Lower lobe of right lung (tissue), 2 donors: ENCODE results near the gene PPA2. TPM values are rescaled to one million over a fixed set of nuclear protein-coding genes. Genes with fewer than 3 reads are reported as not detected.

Experiments
- ATAC-seq, 2 donors: fragments of 200-7000 bp; cut with Tn5 transposase; one replicate each; pipeline ENCODE4 v1.9.1; 2020 to 2022; ENCODE audit warnings: mild to moderate bottlenecking in 2 of 2, moderate library complexity in 2 of 2
- DNase-seq: peaks from one replicate; pipeline ENCODE4 v3.0.0-alpha.2; 2020
- H3K27ac ChIP-seq: fragments of 200-600 bp; one replicate; pipeline ENCODE4 v1.8.0; 2022
- H3K27me3 ChIP-seq: fragments of 200-600 bp; one replicate; pipeline ENCODE4 v1.8.0; 2022; ENCODE audit warnings: low read depth
- H3K36me3 ChIP-seq: fragments of 200-600 bp; one replicate; pipeline ENCODE4 v1.8.0; 2022; ENCODE audit warnings: mild to moderate bottlenecking
- H3K4me1 ChIP-seq: fragments of 200-600 bp; one replicate; pipeline ENCODE4 v1.8.0; 2022
- H3K4me3 ChIP-seq: fragments of 200-600 bp; one replicate; pipeline ENCODE4 v1.8.0; 2022; ENCODE audit warnings: mild to moderate bottlenecking
- H3K9me3 ChIP-seq: fragments of 200-600 bp; one replicate; pipeline ENCODE4 v1.8.0; 2022
- CTCF ChIP-seq: fragments of 200-600 bp; IDR thresholded peaks from one replicate; pipeline ENCODE4 v1.8.0; 2022; ENCODE audit warnings: antibody characterized with exemption, mild to moderate bottlenecking
- intact Hi-C: fragments of 100-400 bp; cut with DNase I; formaldehyde crosslinking; loops from one replicate; pipeline ENCODE4 v1.11.0; 2022
- total RNA-seq: library from RNA; stranded (reverse); fragmentation: NEBNext Ultra II Directional; extraction: Animal tissue kit (Norgen Biotek cat#: 25700); gene quantifications from one replicate; pipeline ENCODE4 v1.2.1, GENCODE V29; 2021
- donor health status: DM: no; HTN: yes; CAD: no; lungs with severe emphysema.

Gene PPA2
- total RNA-seq, 1 donor from 2014 or later = 62.9 TPM

GRCh38 chr4:105389167-105389566, 84.7 kb downstream of the PPA2 start:
- Histone ChIP-seq H3K27me3 (no peaks in the 10 kb centered on the region), H3K4me1 (no peaks in the 10 kb centered on the region), H3K4me3 (no peak overlapping the region), H3K27ac (no peak overlapping the region), H3K36me3 (peaks cover 12% of the 10 kb centered on the region), H3K9me3 (no peaks in the 10 kb centered on the region)
- DNase-seq = no peak
- ATAC-seq = no peak
- intact Hi-C loops = no loop called here
- TF ChIP-seq CTCF = no peak

- H3K27ac ChIP-seq = no peak overlapping the region
- intact Hi-C loops = no loop called here
- no peaks in the 10 kb centered on the region for H3K27me3 ChIP-seq
- TF ChIP-seq CTCF = no peak
- H3K4me1 ChIP-seq = no peaks in the 10 kb centered on the region
- ATAC-seq = no peak
- no peak overlapping the region for H3K4me3 ChIP-seq
- H3K9me3 ChIP-seq = no peaks in the 10 kb centered on the region
- no peak for DNase-seq
- H3K36me3 ChIP-seq = peaks cover 15% of the 10 kb centered on the region
Observed at GRCh38 chr4:105387466-105387865, 86.4 kb downstream of the PPA2 start.

- H3K27ac ChIP-seq = no peak overlapping the region
- no peak overlapping the region for H3K4me3 ChIP-seq
- DNase-seq = no peak
- peaks cover 14% of the 10 kb centered on the region for H3K36me3 ChIP-seq
- H3K9me3 ChIP-seq = no peaks in the 10 kb centered on the region
- no peaks in the 10 kb centered on the region for H3K27me3 ChIP-seq
- no peaks in the 10 kb centered on the region for H3K4me1 ChIP-seq
- no peak for ATAC-seq
- intact Hi-C loops = no loop called here
- no peak for TF ChIP-seq CTCF
Observed at GRCh38 chr4:105386012-105386411, 87.8 kb downstream of the PPA2 start.

GRCh38 chr4:105374071-105374470, 99.8 kb downstream of the PPA2 start:
- H3K27ac ChIP-seq = no peak overlapping the region
- H3K27me3 ChIP-seq = no peaks in the 10 kb centered on the region
- no peak overlapping the region for H3K4me3 ChIP-seq
- H3K9me3 ChIP-seq = no peaks in the 10 kb centered on the region
- TF ChIP-seq CTCF = no peak
- no peaks in the 10 kb centered on the region for H3K4me1 ChIP-seq
- DNase-seq (no peak), ATAC-seq (no peak)
- peaks cover 4% of the 10 kb centered on the region for H3K36me3 ChIP-seq
- intact Hi-C loops = no loop called here

GRCh38 chr4:105373324-105373723, 100.5 kb downstream of the PPA2 start:
- no peak for DNase-seq
- intact Hi-C loops = no loop called here
- H3K4me1 ChIP-seq = no peaks in the 10 kb centered on the region
- ATAC-seq = no peak
- H3K27ac ChIP-seq = no peak overlapping the region
- H3K27me3 ChIP-seq = no peaks in the 10 kb centered on the region
- TF ChIP-seq CTCF = no peak
- H3K4me3 ChIP-seq = no peak overlapping the region
- H3K36me3 ChIP-seq = peaks cover 10% of the 10 kb centered on the region
- H3K9me3 ChIP-seq = no peaks in the 10 kb centered on the region

GRCh38 chr4:105369988-105370387, 103.9 kb downstream of the PPA2 start:
- DNase-seq = no peak

More at GRCh38 chr4:105369988-105370387, 103.9 kb downstream of the PPA2 start:
- Histone ChIP-seq H3K4me3 (no peak overlapping the region), H3K36me3 (peaks cover 19% of the 10 kb centered on the region), H3K27ac (no peak overlapping the region), H3K9me3 (peaks cover 9% of the 10 kb centered on the region), H3K27me3 (no peaks in the 10 kb centered on the region), H3K4me1 (no peaks in the 10 kb centered on the region)
- no peak for TF ChIP-seq CTCF
- intact Hi-C loops = no loop called here
- no peak for ATAC-seq
